GM18951 (cell line): ENCODE measurements around the gene KIRREL2.

Source experiments
- POLR2A ChIP-seq: IDR thresholded peaks from 4 replicates; pipeline ENCODE4 v1.6.1; 2011; ENCODE audit warnings: mild to moderate bottlenecking; ENCODE audit not compliant: insufficient read length, insufficient read depth; ENCODE audit errors: extremely low read depth
- in situ Hi-C: fragments of 300-500 bp; cut with MboI; formaldehyde crosslinking; loops from one replicate; pipeline ENCODE4 v1.12.0; 2022; ENCODE audit warnings: low sequenced_read_pairs, mixed read lengths, inconsistent platforms; ENCODE audit not compliant: unreplicated experiment

The KIRREL2 gene

DNA sequence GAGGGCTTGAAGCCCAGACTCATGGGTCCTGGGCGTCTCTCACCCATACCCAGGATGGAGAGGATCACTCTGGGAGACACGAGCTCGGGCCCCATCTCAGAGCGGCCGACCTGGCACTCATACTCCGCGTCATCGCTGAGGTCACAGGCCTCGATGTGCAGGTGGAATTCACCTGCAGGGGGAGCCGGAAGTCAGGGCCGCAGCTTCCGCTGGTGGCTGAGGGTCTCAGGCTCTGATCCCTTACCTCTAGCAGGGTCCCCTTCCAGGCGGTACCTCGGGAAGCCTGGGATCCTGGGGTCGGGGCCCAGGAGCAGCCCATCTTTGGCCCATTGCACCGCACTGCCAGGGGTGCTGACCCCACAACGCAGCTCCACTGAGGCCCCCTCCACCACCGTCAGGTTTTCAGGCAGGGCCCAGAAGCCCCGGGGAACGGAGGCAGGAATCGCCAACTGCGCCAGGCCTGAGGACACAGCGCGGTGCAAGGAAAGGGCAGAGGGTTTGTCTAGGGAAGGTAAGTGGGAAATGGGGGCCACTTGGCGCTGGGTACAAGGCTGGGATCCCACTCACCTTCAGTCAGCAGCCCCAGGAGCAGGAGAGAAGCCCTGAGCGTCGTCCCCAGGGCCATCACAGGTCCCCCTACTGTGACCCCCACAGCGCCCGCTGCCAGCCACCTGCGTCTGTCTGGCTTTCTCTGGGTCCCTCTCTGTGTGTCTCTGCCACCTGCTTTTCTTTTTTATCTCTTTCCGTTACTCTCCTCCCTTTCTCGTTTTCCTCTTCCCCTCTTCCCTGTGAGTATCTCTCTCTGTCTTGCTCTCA, 5.3 kb upstream of the KIRREL2 start:
- in situ Hi-C loops: no loop called here
- no peak for TF ChIP-seq POLR2A

DNA sequence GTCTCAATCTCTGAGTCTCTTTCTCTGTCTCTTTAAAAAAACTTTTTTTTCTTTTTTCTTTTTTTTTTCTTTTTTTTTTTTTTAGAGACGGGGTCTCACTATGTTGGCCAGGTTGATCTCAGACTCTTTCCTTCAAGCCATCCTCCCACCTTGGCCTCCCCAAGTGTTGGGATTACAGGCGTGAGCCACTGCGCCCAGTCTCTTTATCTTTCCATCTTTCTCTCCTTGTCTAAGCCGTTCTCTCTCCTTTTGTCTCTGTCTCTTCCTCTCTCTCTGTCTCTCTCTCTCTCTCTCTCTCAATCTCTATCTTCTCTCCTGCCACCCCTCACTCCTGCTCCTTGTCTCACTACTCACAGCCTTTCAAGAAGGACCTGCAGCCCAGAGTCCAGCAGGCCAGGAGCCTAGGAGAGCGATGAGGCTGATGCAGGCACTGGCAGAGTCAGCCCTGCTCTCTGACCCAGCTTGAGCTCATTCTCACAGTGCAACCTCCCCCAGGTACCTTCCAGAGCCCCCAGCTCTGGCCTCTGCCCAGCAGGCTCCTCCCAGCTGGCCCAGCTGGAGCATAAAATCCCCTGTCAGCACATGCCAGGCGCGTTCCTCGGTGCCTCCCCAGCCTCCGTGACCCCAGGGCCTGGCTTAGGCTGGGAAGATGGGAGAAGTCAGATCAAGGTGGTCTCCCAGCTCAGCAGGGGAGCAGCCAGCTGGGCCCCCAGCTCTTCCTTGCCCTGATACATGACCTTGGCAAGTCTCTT, 4.5 kb upstream of the KIRREL2 start, which contains the start of gene NPHS1:
TSS of gene NPHS1 (minus strand) at position 476 of the 752 bp plus-strand sequence. CDS start 667 bp downstream, outside the sequence.
- TF ChIP-seq POLR2A: no peak
- in situ Hi-C loops: no loop called here

DNA sequence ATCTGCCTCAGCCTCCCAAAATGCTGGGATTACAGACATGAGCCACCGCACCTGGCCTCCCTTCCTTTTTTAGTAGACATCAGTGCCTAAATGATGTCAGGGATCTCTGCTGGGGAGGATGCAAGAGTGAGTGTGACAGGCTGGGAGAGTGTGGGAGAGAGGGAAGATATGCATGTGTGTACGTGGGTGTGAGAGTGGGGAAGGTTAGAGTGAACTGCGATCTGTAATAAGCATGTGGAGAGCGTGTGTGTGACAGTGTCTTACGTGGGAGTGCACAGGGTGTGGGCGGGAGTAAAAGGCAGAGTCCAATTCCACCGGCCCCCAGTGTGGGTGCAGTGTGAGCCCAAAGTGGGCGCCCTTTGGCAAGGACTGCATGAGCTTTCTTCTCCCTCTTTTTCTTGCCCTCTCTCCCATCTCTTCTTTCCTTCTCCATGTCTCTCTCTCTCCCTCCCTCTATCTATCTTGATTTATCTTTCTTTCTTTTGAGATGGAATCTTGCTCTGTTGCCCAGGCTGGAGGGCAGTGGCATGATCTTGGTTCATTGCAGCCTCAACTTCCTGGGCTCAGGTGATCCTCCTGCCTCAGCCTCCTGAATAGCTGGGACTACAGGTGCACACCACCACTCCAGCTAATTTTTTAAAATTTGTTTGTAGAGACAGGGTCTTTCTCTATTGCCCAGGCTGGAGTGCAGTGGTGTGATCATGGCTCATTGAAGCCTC, 3.5 kb upstream of the KIRREL2 start:
- TF ChIP-seq POLR2A: no peak
- in situ Hi-C loops: no loop called here

DNA sequence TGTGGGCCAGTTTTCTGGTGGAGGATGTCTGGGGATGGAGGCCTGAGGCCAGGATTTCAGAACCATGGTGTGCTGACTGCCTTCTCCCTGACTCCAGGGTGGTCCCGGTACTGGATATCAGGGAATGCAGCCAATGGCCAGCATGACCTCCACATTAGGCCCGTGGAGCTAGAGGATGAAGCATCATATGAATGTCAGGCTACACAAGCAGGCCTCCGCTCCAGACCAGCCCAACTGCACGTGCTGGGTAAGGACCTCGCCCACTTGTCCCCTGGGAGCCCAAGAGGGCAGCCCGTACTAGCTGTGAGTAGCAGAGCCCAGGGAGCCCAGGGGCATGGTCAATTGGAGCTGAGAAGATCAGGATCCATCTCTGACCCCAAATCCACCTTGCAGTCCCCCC, 1.6 kb downstream of the KIRREL2 start:
- in situ Hi-C loops: no loop called here
- TF ChIP-seq POLR2A: no peak

DNA sequence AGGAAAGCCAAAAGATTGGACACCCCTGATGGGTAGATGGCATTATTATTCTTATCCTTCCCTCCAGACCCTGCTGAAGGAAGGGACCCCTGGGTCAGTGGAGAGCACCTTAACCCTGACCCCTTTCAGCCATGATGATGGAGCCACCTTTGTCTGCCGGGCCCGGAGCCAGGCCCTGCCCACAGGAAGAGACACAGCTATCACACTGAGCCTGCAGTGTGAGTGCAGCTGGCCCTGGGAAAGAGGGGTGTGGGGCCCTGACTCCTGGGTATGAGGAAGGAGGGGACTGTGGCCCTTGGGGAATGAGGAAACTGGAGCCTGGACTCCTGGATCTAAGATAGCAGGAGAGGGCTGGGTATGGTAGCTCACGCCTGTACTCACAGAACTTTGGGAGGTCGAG, 2.7 kb downstream of the KIRREL2 start:
- in situ Hi-C loops: no loop called here
- no peak for TF ChIP-seq POLR2A

DNA sequence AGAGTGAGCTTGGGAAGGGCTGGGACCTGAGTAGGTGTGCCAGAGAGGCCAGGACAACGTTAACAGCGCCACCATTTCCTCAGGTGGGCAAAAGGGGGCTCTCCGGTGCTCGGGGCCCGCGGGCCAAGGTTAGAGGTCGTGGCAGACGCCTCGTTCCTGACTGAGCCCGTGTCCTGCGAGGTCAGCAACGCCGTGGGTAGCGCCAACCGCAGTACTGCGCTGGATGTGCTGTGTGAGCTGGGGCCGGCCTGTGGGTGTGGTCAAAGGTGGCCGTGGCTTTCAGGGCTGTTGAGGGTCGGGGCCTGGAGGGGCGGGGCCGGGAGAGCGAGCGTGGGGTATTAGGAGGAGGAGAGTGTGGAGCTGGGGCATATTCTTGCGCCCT, 3.7 kb downstream of the KIRREL2 start:
- TF ChIP-seq POLR2A: no peak
- in situ Hi-C loops: no loop called here

DNA sequence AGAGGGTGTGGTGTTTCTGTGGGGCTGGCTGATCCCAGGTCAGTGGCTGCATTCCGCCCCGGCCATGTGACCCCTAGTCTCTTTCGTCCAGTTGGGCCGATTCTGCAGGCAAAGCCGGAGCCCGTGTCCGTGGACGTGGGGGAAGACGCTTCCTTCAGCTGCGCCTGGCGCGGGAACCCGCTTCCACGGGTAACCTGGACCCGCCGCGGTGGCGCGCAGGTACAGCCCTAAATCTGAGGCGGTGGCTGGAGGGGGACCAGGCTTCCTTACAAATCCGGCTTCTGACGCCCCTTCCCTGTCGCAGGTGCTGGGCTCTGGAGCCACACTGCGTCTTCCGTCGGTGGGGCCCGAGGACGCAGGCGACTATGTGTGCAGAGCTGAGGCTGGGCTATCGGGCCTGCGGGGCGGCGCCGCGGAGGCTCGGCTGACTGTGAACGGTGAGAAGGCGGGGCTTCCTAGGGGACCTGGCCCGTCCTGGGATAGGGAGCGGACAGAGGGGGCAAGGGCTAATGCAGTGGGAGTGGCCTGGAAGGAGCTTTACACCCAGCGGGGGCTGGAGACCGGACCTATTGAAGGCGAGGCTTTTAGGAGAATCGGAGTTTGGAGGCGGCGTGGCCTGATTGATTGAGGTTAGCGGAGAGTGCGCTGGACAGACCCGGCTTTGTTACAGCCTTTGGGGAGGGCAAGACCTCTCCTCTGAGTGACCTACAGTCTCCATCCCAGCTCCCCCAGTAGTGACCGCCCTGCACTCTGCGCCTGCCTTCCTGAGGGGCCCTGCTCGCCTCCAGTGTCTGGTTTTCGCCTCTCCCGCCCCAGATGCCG, 4.3 kb downstream of the KIRREL2 start:
- TF ChIP-seq POLR2A: no peak
- in situ Hi-C loops: no loop called here

DNA sequence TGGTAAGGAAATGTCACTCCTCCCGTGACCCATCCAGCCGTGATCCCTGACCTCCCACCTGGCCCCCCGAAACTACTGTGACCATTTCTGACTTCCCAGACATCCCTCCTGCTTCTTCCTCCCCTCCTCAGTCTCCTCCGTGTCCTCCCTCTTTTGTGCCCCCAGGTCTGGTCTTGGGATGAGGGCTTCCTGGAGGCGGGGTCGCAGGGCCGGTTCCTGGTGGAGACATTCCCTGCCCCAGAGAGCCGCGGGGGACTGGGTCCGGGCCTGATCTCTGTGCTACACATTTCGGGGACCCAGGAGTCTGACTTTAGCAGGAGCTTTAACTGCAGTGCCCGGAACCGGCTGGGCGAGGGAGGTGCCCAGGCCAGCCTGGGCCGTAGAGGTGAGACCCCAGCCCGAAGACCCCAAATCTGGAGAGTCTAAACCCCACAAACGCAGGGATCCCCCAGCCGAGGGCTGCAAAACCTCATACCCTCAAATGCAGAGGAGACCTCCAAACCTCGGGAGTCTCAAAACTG, 5.0 kb downstream of the KIRREL2 start:
- in situ Hi-C loops: no loop called here
- TF ChIP-seq POLR2A: no peak

DNA sequence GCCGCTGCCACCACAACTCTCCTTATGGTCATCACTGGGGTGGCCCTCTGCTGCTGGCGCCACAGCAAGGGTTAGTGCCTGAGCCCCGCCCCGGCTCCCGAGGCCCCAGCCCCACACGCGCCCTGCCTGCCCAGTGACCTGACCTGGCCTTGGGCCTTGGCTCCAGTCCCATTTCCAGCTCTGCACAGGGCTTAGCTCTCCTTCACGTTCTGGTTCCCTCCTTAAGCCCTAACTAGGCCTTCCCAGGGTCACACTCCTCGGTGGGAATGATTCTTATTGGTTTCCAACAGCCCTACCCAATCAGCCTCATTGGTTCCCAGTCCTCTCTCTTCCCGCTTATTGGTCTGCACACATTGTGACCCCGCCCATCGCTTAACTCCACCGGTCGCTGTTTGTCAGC, 5.8 kb downstream of the KIRREL2 start:
- TF ChIP-seq POLR2A: no peak
- in situ Hi-C loops: no loop called here

DNA sequence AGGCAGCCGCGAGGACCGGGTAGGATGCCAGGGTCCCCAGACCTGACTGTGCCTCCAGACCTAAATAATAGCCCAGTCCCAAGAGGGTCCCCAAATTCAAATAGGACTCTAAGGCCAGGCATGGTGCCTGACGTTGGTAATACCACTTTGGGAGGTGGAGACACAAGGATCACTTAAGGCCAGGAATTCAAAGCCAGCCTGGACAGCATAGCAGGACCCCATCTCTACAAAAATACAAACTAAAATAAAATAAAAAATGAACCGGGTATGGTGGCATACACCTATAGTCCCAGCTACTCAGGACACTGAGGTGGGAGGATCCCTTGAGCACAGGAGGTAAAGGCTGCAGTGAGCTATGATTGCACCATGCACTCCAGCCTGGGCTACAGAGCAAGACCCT, 6.3 kb downstream of the KIRREL2 start:
- no peak for TF ChIP-seq POLR2A
- in situ Hi-C loops: no loop called here

DNA sequence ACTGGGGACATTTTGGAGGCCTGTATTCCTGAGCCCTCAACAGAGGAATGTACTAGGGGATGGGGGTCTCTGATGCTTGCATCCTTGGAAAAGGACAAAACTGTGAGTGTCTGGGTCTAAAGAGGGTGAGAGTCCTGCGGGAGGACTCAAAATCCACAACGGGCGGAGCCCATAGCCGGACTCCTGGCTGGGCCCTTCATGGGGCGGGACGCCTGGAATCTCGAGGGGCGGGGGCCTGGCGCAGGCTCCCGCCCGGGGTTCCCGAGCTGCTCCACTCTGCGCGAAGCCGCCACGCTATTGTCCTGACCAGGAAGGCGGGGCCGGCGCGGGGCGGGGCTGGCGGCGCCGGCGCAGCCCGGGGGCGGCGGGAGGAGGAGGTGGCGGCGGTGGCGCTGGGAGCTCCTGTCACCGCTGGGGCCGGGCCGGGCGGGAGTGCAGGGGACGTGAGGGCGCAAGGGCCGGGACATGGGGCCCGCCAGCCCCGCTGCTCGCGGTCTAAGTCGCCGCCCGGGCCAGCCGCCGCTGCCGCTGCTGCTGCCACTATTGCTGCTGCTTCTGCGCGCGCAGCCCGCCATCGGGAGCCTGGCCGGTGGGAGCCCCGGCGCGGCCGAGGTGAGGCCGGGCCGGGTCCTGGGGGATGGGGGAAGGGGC, 11.6 kb downstream of the KIRREL2 start, which contains the start of gene APLP1:
TSS of gene APLP1 (plus strand) at position 403 of the 651 bp plus-strand sequence. CDS start at position 466, 63 bp downstream.
- no peak for TF ChIP-seq POLR2A
- in situ Hi-C loops: no loop called here

DNA sequence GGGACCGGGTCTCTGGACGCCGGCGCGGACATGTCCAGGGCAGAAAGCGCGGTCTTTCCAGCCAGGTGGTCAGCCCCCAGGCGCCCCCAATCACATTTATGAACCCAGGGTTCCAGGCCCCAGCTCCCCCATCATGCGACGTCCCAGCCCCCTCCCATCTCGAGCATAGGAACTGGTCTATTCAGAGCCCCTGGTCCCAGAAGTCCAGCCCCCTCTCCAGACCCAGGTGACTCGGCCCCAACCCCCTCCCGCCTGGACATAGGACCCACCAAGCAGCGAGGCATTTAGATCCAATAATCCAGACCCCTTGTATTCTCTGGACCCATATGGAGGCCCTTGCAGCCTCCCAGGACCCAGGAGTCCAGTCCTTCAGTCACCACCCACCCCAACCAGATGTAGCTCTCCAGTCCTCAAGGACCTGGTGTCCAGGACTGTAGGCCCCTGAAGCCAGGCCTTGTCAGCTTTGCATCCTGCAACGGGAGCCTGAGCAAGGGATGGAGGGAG, 12.2 kb downstream of the KIRREL2 start:
- in situ Hi-C loops: no loop called here
- no peak for TF ChIP-seq POLR2A
